Astrocyte (in vitro differentiated cells and primary cell): ENCODE data around the gene PODN. TPM values are rescaled to one million over a fixed set of nuclear protein-coding genes. Genes with fewer than 3 reads are reported as not detected.

ENCODE experiments used
- DNase-seq: peaks from one replicate; pipeline ENCODE4 v3.0.0-alpha.2; 2010; ENCODE audit warnings: low read depth
- FAIRE-seq: peaks from 2 replicates; lab custom pipeline; 2011; peaks lifted over from hg19 to GRCh38; lab: Jason Lieb, UNC
- H2AFZ ChIP-seq: 2 replicates; pipeline ENCODE4 v1.6.0; 2012; ENCODE audit warnings: low read depth, low read length, inconsistent platforms
- H3K27ac ChIP-seq: 2 replicates; pipeline ENCODE4 v1.5.1; 2011; ENCODE audit warnings: low read depth, low read length, inconsistent platforms
- H3K27me3 ChIP-seq: 2 replicates; pipeline ENCODE4 v1.6.0; 2011; ENCODE audit warnings: low read length, inconsistent platforms; ENCODE audit not compliant: insufficient read depth
- H3K36me3 ChIP-seq: 2 replicates; pipeline ENCODE4 v1.5.1; 2011; ENCODE audit warnings: low read length, inconsistent platforms; ENCODE audit not compliant: insufficient read depth
- H3K4me1 ChIP-seq: 2 replicates; pipeline ENCODE4 v1.5.1; 2011; ENCODE audit warnings: low read length, inconsistent platforms; ENCODE audit not compliant: insufficient read depth
- H3K4me2 ChIP-seq: 2 replicates; pipeline ENCODE4 v1.6.0; 2012; ENCODE audit warnings: low read length, inconsistent platforms
- H3K4me3 ChIP-seq: 2 replicates; pipeline ENCODE4 v1.5.1; 2011; ENCODE audit warnings: low read depth, mild to moderate bottlenecking, low read length, inconsistent platforms; ENCODE audit not compliant: insufficient read depth
- H3K79me2 ChIP-seq: 2 replicates; pipeline ENCODE4 v1.6.0; 2012; ENCODE audit warnings: mild to moderate bottlenecking, low read length, inconsistent platforms; ENCODE audit not compliant: insufficient read depth
- H3K9ac ChIP-seq: 2 replicates; pipeline ENCODE4 v1.6.0; 2012; ENCODE audit warnings: mild to moderate bottlenecking, low read length, inconsistent platforms
- H3K9me3 ChIP-seq: 2 replicates; pipeline ENCODE4 v1.5.1; 2012; ENCODE audit warnings: low read depth, mild to moderate bottlenecking, low read length, inconsistent platforms; ENCODE audit not compliant: insufficient read depth
- H4K20me1 ChIP-seq: 2 replicates; pipeline ENCODE4 v1.6.0; 2012; ENCODE audit warnings: low read length, inconsistent platforms; ENCODE audit not compliant: insufficient read depth
- H3K27ac Mint-ChIP-seq: one replicate; pipeline ENCODE4 v1.8.0; 2021; ENCODE audit warnings: mild to moderate bottlenecking, mixed read lengths; ENCODE audit not compliant: unreplicated experiment
- H3K27me3 Mint-ChIP-seq: one replicate; pipeline ENCODE4 v1.8.0; 2021; ENCODE audit warnings: low read depth, mixed read lengths; ENCODE audit not compliant: unreplicated experiment
- H3K36me3 Mint-ChIP-seq: one replicate; pipeline ENCODE4 v1.8.0; 2021; ENCODE audit warnings: low read depth, mixed read lengths; ENCODE audit not compliant: unreplicated experiment
- H3K4me1 Mint-ChIP-seq: one replicate; pipeline ENCODE4 v1.8.0; 2021; ENCODE audit warnings: low read depth, mixed read lengths; ENCODE audit not compliant: unreplicated experiment
- H3K4me3 Mint-ChIP-seq: one replicate; pipeline ENCODE4 v1.8.0; 2021; ENCODE audit warnings: mild to moderate bottlenecking, moderate library complexity, mixed read lengths; ENCODE audit not compliant: unreplicated experiment
- H3K9me3 Mint-ChIP-seq: one replicate; pipeline ENCODE4 v1.8.0; 2021; ENCODE audit warnings: mild to moderate bottlenecking, mixed read lengths; ENCODE audit not compliant: unreplicated experiment
- EZH2 ChIP-seq: IDR thresholded peaks from 2 replicates; pipeline ENCODE4 v1.6.1; 2012; ENCODE audit warnings: mild to moderate bottlenecking, low read length, inconsistent platforms; ENCODE audit not compliant: insufficient read depth
- total RNA-seq: library from RNA; stranded (reverse); gene quantifications from 2 replicates; pipeline ENCODE4 v1.2.1, GENCODE V29; 2021
- TF ChIP-seq, protein P1 (sequence below): IDR thresholded peaks from 2 replicates; pipeline ENCODE4 v1.5.1; 2011; ENCODE audit warnings: low read depth, mild to moderate bottlenecking, inconsistent platforms, low read length, moderate library complexity; ENCODE audit not compliant: insufficient read depth

The PODN gene
- total RNA-seq, 1 donor from 2014 or later = 2.6 TPM

DNA sequence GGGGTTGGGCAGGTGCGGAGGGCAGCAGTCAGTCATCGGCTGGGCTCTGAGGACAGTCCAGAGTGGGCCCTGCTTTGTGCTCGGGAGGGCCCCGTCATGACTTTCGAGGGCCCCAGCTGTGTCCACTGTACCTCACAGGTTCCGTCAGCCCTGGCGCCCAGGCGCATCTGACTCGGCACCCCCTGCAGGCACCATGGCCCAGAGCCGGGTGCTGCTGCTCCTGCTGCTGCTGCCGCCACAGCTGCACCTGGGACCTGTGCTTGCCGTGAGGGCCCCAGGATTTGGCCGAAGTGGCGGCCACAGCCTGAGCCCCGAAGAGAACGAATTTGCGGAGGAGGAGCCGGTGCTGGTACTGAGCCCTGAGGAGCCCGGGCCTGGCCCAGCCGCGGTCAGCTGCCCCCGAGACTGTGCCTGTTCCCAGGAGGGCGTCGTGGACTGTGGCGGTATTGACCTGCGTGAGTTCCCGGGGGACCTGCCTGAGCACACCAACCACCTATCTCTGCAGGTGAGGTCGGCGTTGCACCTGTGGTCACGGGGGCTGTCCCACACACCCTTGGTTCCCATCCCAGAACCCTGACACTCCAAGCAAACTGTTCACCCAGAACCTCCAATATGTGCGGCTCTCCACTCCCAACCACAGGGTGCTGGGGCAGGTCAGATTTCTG lies 7.8 kb downstream of the PODN start:
- peaks cover 3% of the 10 kb centered on the region for H3K27me3 ChIP-seq
- no peak for FAIRE-seq
- H3K36me3 Mint-ChIP-seq = no peaks in the 10 kb centered on the region
- H3K9me3 Mint-ChIP-seq = no peaks in the 10 kb centered on the region
- no peaks in the 10 kb centered on the region for H4K20me1 ChIP-seq
- peaks cover 36% of the 10 kb centered on the region for H3K27me3 Mint-ChIP-seq
- TF ChIP-seq, protein P1, sequence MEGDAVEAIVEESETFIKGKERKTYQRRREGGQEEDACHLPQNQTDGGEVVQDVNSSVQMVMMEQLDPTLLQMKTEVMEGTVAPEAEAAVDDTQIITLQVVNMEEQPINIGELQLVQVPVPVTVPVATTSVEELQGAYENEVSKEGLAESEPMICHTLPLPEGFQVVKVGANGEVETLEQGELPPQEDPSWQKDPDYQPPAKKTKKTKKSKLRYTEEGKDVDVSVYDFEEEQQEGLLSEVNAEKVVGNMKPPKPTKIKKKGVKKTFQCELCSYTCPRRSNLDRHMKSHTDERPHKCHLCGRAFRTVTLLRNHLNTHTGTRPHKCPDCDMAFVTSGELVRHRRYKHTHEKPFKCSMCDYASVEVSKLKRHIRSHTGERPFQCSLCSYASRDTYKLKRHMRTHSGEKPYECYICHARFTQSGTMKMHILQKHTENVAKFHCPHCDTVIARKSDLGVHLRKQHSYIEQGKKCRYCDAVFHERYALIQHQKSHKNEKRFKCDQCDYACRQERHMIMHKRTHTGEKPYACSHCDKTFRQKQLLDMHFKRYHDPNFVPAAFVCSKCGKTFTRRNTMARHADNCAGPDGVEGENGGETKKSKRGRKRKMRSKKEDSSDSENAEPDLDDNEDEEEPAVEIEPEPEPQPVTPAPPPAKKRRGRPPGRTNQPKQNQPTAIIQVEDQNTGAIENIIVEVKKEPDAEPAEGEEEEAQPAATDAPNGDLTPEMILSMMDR = no peak
- no peak for TF ChIP-seq EZH2
- no peak overlapping the region for H3K4me2 ChIP-seq
- H3K27ac ChIP-seq = no peak overlapping the region
- H3K36me3 ChIP-seq = no peaks in the 10 kb centered on the region
- no peaks in the 10 kb centered on the region for H3K4me1 ChIP-seq
- no peak overlapping the region for H3K4me3 Mint-ChIP-seq
- no peak for DNase-seq
- no peaks in the 10 kb centered on the region for H3K79me2 ChIP-seq
- no peak overlapping the region for H2AFZ ChIP-seq
- no peak overlapping the region for H3K27ac Mint-ChIP-seq
- no peaks in the 10 kb centered on the region for H3K9me3 ChIP-seq
- no peak overlapping the region for H3K9ac ChIP-seq
- no peaks in the 10 kb centered on the region for H3K4me1 Mint-ChIP-seq
- no peak overlapping the region for H3K4me3 ChIP-seq

DNA sequence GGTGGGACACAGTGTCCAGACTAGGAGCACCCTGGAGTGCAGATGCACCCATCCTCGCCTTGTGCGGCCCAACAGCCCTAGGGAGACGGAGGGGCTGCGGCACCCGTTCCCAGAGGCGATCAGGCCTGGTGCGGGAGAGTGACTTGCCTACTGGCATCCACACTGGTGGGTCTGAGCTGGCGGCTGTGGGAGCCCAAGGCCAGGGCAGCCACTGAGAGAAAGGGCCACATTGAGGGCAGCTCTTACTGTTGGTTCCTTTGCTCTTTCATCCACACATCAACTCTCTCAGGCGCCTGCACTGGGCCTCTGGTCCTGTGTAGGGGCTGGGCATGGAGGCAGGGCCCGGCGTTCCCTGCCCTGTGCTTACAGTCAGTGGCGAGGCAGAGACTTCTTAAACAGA lies 8.6 kb downstream of the PODN start:
- Histone ChIP-seq H3K9me3 (no peaks in the 10 kb centered on the region), H2AFZ (no peak overlapping the region), H3K79me2 (no peaks in the 10 kb centered on the region), H4K20me1 (no peaks in the 10 kb centered on the region), H3K4me1 (no peaks in the 10 kb centered on the region), H3K36me3 (no peaks in the 10 kb centered on the region), H3K27me3 (peaks cover 3% of the 10 kb centered on the region), H3K9ac (no peak overlapping the region), H3K27ac (no peak overlapping the region), H3K4me3 (no peak overlapping the region), H3K4me2 (no peak overlapping the region)
- DNase-seq = no peak
- Mint-ChIP-seq H3K36me3 (peaks cover 3% of the 10 kb centered on the region), H3K4me3 (no peak overlapping the region), H3K9me3 (no peaks in the 10 kb centered on the region), H3K27me3 (peaks cover 32% of the 10 kb centered on the region), H3K4me1 (no peaks in the 10 kb centered on the region), H3K27ac (no peak overlapping the region)
- FAIRE-seq = no peak
- TF ChIP-seq, protein P1 = no peak
- TF ChIP-seq EZH2 = no peak

DNA sequence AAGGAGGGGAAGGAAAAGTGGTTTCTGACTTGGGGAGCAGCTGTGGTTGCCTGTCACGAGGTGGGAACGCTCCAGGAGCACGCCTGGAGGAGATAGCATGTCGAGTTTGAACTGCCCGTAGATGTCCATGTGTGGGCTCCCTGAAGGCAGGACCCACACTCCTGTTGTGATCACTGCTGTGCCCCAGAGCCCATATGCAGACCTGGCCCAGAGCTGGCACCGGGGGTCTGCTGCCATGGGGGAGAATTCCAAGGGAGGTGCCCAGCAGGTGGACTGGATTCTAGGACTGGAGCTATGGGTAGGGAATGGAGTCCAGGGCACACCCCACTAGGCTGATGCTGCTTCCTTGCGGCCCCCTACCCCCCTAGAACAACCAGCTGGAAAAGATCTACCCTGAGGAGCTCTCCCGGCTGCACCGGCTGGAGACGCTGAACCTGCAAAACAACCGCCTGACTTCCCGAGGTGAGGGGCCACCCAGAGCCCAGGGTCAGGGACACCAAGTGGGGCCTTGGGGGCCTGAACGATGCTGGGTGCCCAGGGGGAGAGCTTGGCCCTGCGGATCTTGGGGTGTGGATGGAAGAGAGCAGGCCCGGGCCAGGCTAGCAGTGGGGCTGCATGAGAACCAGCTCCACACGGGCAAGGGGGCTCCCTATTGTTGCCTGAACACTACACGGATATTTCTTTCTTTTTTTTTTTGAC lies 9.3 kb downstream of the PODN start:
- Histone ChIP-seq H3K4me3 (no peak overlapping the region), H3K27me3 (peaks cover 3% of the 10 kb centered on the region), H3K36me3 (no peaks in the 10 kb centered on the region), H3K4me2 (no peak overlapping the region), H2AFZ (no peak overlapping the region), H3K27ac (no peak overlapping the region), H3K9ac (no peak overlapping the region), H4K20me1 (no peaks in the 10 kb centered on the region), H3K9me3 (no peaks in the 10 kb centered on the region), H3K79me2 (no peaks in the 10 kb centered on the region), H3K4me1 (no peaks in the 10 kb centered on the region)
- Mint-ChIP-seq H3K36me3 (peaks cover 3% of the 10 kb centered on the region), H3K4me1 (no peaks in the 10 kb centered on the region), H3K4me3 (no peak overlapping the region), H3K9me3 (no peaks in the 10 kb centered on the region), H3K27me3 (peaks cover 30% of the 10 kb centered on the region), H3K27ac (no peak overlapping the region)
- no peak for TF ChIP-seq EZH2
- TF ChIP-seq, protein P1 = no peak
- FAIRE-seq (no peak), DNase-seq (no peak)
